HL-60 (cell line): ENCODE measurements around the gene CNGB1.

ENCODE experiments used
- DNase-seq, 2 experiments: peaks; one replicate each; pipeline ENCODE4 v3.0.0-alpha.2; 2010 to 2020; ENCODE audit warnings: low read depth in 1 of 2, low spot score in 1 of 2
- H3K27ac ChIP-seq: fragments of 250-450 bp; sonication (Bioruptor Pico); replicated peaks from 2 replicates; pipeline ENCODE4 v1.5.1; 2020; ENCODE audit warnings: mild to moderate bottlenecking, moderate library complexity
- H3K27me3 ChIP-seq: fragments of 250-450 bp; sonication (Bioruptor Pico); 2 replicates; pipeline ENCODE4 v1.5.1; 2021; ENCODE audit warnings: mild to moderate bottlenecking, moderate library complexity; ENCODE audit not compliant: insufficient read depth, poor library complexity, severe bottlenecking
- H3K4me3 ChIP-seq: replicated peaks from 2 replicates; pipeline ENCODE4 v1.5.1; 2011; ENCODE audit warnings: mild to moderate bottlenecking, control low read depth, low read length; ENCODE audit not compliant: insufficient read depth
- CTCF ChIP-seq: IDR thresholded peaks from one replicate; pipeline ENCODE4 v1.5.1; 2011; ENCODE audit warnings: low read length, control low read depth, inconsistent platforms; ENCODE audit not compliant: insufficient read depth
- GABPA ChIP-seq: IDR thresholded peaks from 2 replicates; pipeline ENCODE4 v1.6.1; 2012; ENCODE audit warnings: low read depth
- POLR2AphosphoS5 ChIP-seq: IDR thresholded peaks from 2 replicates; pipeline ENCODE4 v1.6.1; 2012; ENCODE audit warnings: low read depth
- REST ChIP-seq: IDR thresholded peaks from 2 replicates; pipeline ENCODE4 v1.6.1; 2012; ENCODE audit warnings: low read depth; ENCODE audit not compliant: insufficient replicate concordance
- SPI1 ChIP-seq: IDR thresholded peaks from 2 replicates; pipeline ENCODE4 v1.6.1; 2012; ENCODE audit warnings: low read depth, mild to moderate bottlenecking, borderline replicate concordance

Gene CNGB1

GRCh38 chr16:57986196-57986595, 15.3 kb upstream of the CNGB1 start:
- no peak overlapping the region for H3K4me3 ChIP-seq
- H3K27ac ChIP-seq = no peak overlapping the region
- no peak for DNase-seq
- H3K27me3 ChIP-seq = peaks cover 4% of the 10 kb centered on the region
- TF ChIP-seq SPI1 (no peak), POLR2AphosphoS5 (no peak), REST (no peak), GABPA (no peak), CTCF (no peak)

GRCh38 chr16:57985204-57986181, 14.6 kb upstream of the CNGB1 start:
- no peak for TF ChIP-seq POLR2AphosphoS5
- no peak for TF ChIP-seq REST
- no peak for TF ChIP-seq GABPA
- no peak for TF ChIP-seq CTCF
- no peak for TF ChIP-seq SPI1
- H3K27ac ChIP-seq = no peak overlapping the region
- H3K27me3 ChIP-seq = peaks cover 4% of the 10 kb centered on the region
- peak overlapping the region; percentile 25; the same call in 1 of the 2 replicates for H3K4me3 ChIP-seq
- DNase-seq = no peak

GRCh38 chr16:57984443-57985203, 13.7 kb upstream of the CNGB1 start:
- peaks cover 4% of the 10 kb centered on the region for H3K27me3 ChIP-seq
- peak in 1 of 2 experiments; percentile 48 for DNase-seq
- TF ChIP-seq CTCF (no peak), GABPA (no peak), POLR2AphosphoS5 (no peak), SPI1 (no peak), REST (no peak)
- peak overlapping the region; percentile 25 for H3K4me3 ChIP-seq
- no peak overlapping the region for H3K27ac ChIP-seq
